HCT116 (cell line): ENCODE data around the gene ARFGEF3. TPM values are rescaled to one million over a fixed set of nuclear protein-coding genes. Genes with fewer than 3 reads are reported as not detected.

Experiments used
- ATAC-seq: fragments of 200-7000 bp; cut with Tn5 transposase; 2 replicates; pipeline ENCODE4 v1.9.1; 2020; ENCODE audit warnings: mild to moderate bottlenecking, moderate library complexity
- BruUV-seq: library from RNA; stranded (reverse); fragments of 400-500 nt; replicated peaks from 2 replicates; lab custom pipeline; 2021; lab: Mats Ljungman, UMichigan
- CTCF ChIA-PET: fragments of 300-600 bp; sonication (Branson Sonifier 250); formaldehyde crosslinking; loops from one replicate; lab custom pipeline; 2021; ENCODE audit warnings: antibody characterized with exemption; lab: Charles Lee
- POLR2A ChIA-PET: fragments of 300-600, 350-600 bp; sonication (Branson Sonifier 250); formaldehyde crosslinking; loops from one replicate; lab custom pipeline; 2021; ENCODE audit warnings: antibody characterized with exemption; lab: Charles Lee
- RAD21 ChIA-PET, 2 experiments: fragments of 300-600 bp; sonication (Branson Sonifier 250); formaldehyde crosslinking; loops; one replicate each; lab custom pipeline; 2023; ENCODE audit warnings: low total read pairs in 2 of 2; ENCODE audit not compliant: uncharacterized antibody in 2 of 2, unreplicated experiment in 2 of 2, low non-redundant PET in 1 of 2; lab: Charles Lee
- DNase-seq: peaks from one replicate; pipeline ENCODE4 v3.0.0-alpha.2; 2010; ENCODE audit warnings: low read depth, low spot score
- H2AFZ ChIP-seq: fragments of 200-600 bp; shearing (Covaris generic), sonication (generic); 2 replicates; pipeline ENCODE4 v1.6.1; 2017; ENCODE audit warnings: low read depth, mixed run types, mixed read lengths, antibody characterized with exemption, low read length; ENCODE audit not compliant: poor library complexity, severe bottlenecking
- H3K27ac ChIP-seq: 2 replicates; pipeline ENCODE4 v1.5.1; 2012; ENCODE audit warnings: low read depth, low read length
- H3K27me3 ChIP-seq: fragments of 200-600 bp; sonication (generic); 2 replicates; pipeline ENCODE4 v1.6.1; 2016; ENCODE audit warnings: mixed run types, low read length, mixed read lengths; ENCODE audit not compliant: insufficient read depth
- H3K36me3 ChIP-seq, 2 experiments: fragments of 200-500 bp in 1 of 2; fragments of 200-600 bp in 1 of 2; sonication (Bioruptor generic) in 1 of 2; sonication (generic) in 1 of 2; 2 replicates each; pipeline versions ENCODE4 v1.5.1 to v1.6.1; 2014 to 2016; ENCODE audit warnings: low read length in 2 of 2, inconsistent platforms in 1 of 2, mixed read lengths in 1 of 2, mixed run types in 1 of 2; ENCODE audit not compliant: insufficient read depth in 2 of 2, control insufficient read depth in 1 of 2
- H3K4me1 ChIP-seq, 2 experiments: fragments of 200-600 bp in 1 of 2; sonication (generic) in 1 of 2; 2 replicates each; pipeline versions ENCODE4 v1.5.1 to v1.6.1; 2012 to 2017; ENCODE audit warnings: low read length in 2 of 2, inconsistent platforms in 1 of 2, mild to moderate bottlenecking in 1 of 2, mixed read lengths in 1 of 2, mixed run types in 1 of 2, moderate library complexity in 1 of 2; ENCODE audit not compliant: insufficient read depth in 2 of 2, control insufficient read depth in 1 of 2
- H3K4me2 ChIP-seq: fragments of 200-600 bp; sonication (generic); 2 replicates; pipeline ENCODE4 v1.6.1; 2017; ENCODE audit warnings: mixed run types, low read length, mixed read lengths
- H3K4me3 ChIP-seq, 2 experiments: fragments of 200-600 bp in 1 of 2; sonication (generic) in 1 of 2; replicated peaks in 1 of 2; 2 replicates each; pipeline ENCODE4 v1.5.1; 2011 to 2016; ENCODE audit warnings: low read length in 2 of 2, control low read depth in 1 of 2, low read depth in 1 of 2, mild to moderate bottlenecking in 1 of 2, mixed read lengths in 1 of 2, mixed run types in 1 of 2
- H3K79me2 ChIP-seq: fragments of 200-600 bp; sonication (generic); 2 replicates; pipeline ENCODE4 v1.6.1; 2017; ENCODE audit warnings: mild to moderate bottlenecking, mixed run types, low read length, moderate library complexity, mixed read lengths; ENCODE audit not compliant: insufficient read depth
- H3K9ac ChIP-seq: fragments of 200-600 bp; sonication (generic); 2 replicates; pipeline ENCODE4 v1.6.1; 2016; ENCODE audit warnings: low read length, mixed read lengths
- H3K9me2 ChIP-seq: fragments of 200-600 bp; sonication (generic), shearing (Covaris generic); 2 replicates; pipeline ENCODE4 v1.6.1; 2017; ENCODE audit warnings: mixed run types, mild to moderate bottlenecking, moderate library complexity; ENCODE audit not compliant: insufficient read depth
- H3K9me3 ChIP-seq, 2 experiments: fragments of 200-500 bp in 1 of 2; fragments of 200-600 bp in 1 of 2; sonication (Bioruptor generic) in 1 of 2; sonication (generic) in 1 of 2; 2 replicates each; pipeline ENCODE4 v1.6.1; 2014 to 2017; ENCODE audit warnings: low read length in 2 of 2, mixed read lengths in 2 of 2, inconsistent platforms in 1 of 2, low read depth in 1 of 2, mild to moderate bottlenecking in 1 of 2, mixed run types in 1 of 2, moderate library complexity in 1 of 2; ENCODE audit not compliant: control insufficient read depth in 1 of 2, insufficient read depth in 1 of 2
- H4K20me1 ChIP-seq: fragments of 200-600 bp; sonication (generic), shearing (Covaris generic); 2 replicates; pipeline ENCODE4 v1.6.1; 2017; ENCODE audit warnings: mixed run types, mild to moderate bottlenecking, moderate library complexity; ENCODE audit not compliant: insufficient read depth
- ATF3 ChIP-seq: IDR thresholded peaks from 2 replicates; pipeline ENCODE4 v1.6.1; 2012
- CBX3 ChIP-seq: IDR thresholded peaks from 2 replicates; pipeline ENCODE4 v1.6.1; 2012; ENCODE audit warnings: low read depth
- CEBPB ChIP-seq: IDR thresholded peaks from 2 replicates; pipeline ENCODE4 v1.6.1; 2012; ENCODE audit warnings: low read depth
- CTCF ChIP-seq, 3 experiments: fragments of 200-600 bp in 1 of 3; sonication (generic) in 1 of 3; IDR thresholded peaks in 2 of 3; conservative IDR thresholded peaks in 1 of 3; 2 replicates each; pipeline ENCODE4 v1.5.1; 2012 to 2017; ENCODE audit warnings: low read depth in 2 of 3, low read length in 2 of 3, antibody characterized with exemption in 1 of 3, borderline replicate concordance in 1 of 3, control low read depth in 1 of 3, mild to moderate bottlenecking in 1 of 3, mixed read lengths in 1 of 3, mixed run types in 1 of 3, moderate library complexity in 1 of 3; ENCODE audit not compliant: insufficient read depth in 1 of 3
- EGR1 ChIP-seq: IDR thresholded peaks from 2 replicates; pipeline ENCODE4 v1.6.1; 2012; ENCODE audit warnings: low read depth
- ELF1 ChIP-seq: IDR thresholded peaks from 2 replicates; pipeline ENCODE4 v1.6.1; 2012; ENCODE audit warnings: low read depth, borderline replicate concordance
- EZH2 ChIP-seq: fragments of 200-600 bp; sonication (generic); IDR thresholded peaks from 2 replicates; pipeline ENCODE4 v1.6.1; 2017; ENCODE audit warnings: antibody characterized with exemption, mixed run types
- EZH2phosphoT487 ChIP-seq: fragments of 200-600 bp; IDR thresholded peaks from 2 replicates; pipeline ENCODE4 v1.6.1; 2018; ENCODE audit warnings: antibody characterized with exemption, borderline replicate concordance
- FOSL1 ChIP-seq: IDR thresholded peaks from 2 replicates; pipeline ENCODE4 v1.6.1; 2012; ENCODE audit warnings: low read depth
- JUND ChIP-seq: IDR thresholded peaks from 2 replicates; pipeline ENCODE4 v1.6.1; 2012
- POLR2A ChIP-seq: IDR thresholded peaks from 2 replicates; pipeline ENCODE4 v1.7.0; 2011; ENCODE audit warnings: borderline replicate concordance; ENCODE audit not compliant: insufficient read depth, insufficient read length; ENCODE audit errors: extremely low read depth
- POLR2AphosphoS5 ChIP-seq: IDR thresholded peaks from 2 replicates; pipeline ENCODE4 v1.6.1; 2011; ENCODE audit warnings: mild to moderate bottlenecking, low read depth, low read length, moderate library complexity
- RAD21 ChIP-seq: IDR thresholded peaks from 2 replicates; pipeline ENCODE4 v1.6.1; 2012; ENCODE audit warnings: low read depth, mild to moderate bottlenecking
- REST ChIP-seq: IDR thresholded peaks from 2 replicates; pipeline ENCODE4 v1.6.1; 2012; ENCODE audit warnings: low read depth
- SP1 ChIP-seq: IDR thresholded peaks from 2 replicates; pipeline ENCODE4 v1.6.1; 2012; ENCODE audit warnings: low read depth
- SRF ChIP-seq: IDR thresholded peaks from 2 replicates; pipeline ENCODE4 v1.6.1; 2012; ENCODE audit warnings: low read depth
- TCF7L2 ChIP-seq: IDR thresholded peaks from 2 replicates; pipeline ENCODE4 v1.7.0; 2011; ENCODE audit warnings: borderline replicate concordance, inconsistent platforms; ENCODE audit not compliant: insufficient read depth, insufficient read length; ENCODE audit errors: extremely low read depth
- YY1 ChIP-seq: IDR thresholded peaks from 2 replicates; pipeline ENCODE4 v1.6.1; 2011; ENCODE audit warnings: low read length, low read depth, moderate library complexity, mild to moderate bottlenecking; ENCODE audit not compliant: insufficient replicate concordance; ENCODE audit errors: extremely low read depth
- ZBTB33 ChIP-seq: IDR thresholded peaks from 2 replicates; pipeline ENCODE4 v1.6.1; 2011; ENCODE audit warnings: mild to moderate bottlenecking, low read length, moderate library complexity; ENCODE audit not compliant: insufficient replicate concordance; ENCODE audit errors: extremely low read depth
- ZNF274 ChIP-seq: fragments of 200-500 bp; sonication (Bioruptor generic); IDR thresholded peaks from 2 replicates; pipeline ENCODE4 v1.6.1; 2014; ENCODE audit warnings: mild to moderate bottlenecking, low read depth, low read length, inconsistent platforms
- intact Hi-C: fragments of 100-400 bp; cut with micrococcal nuclease; formaldehyde crosslinking; loops from 2 replicates; pipeline ENCODE4 v1.10.0; 2022
- total RNA-seq: library from RNA; stranded (reverse); gene quantifications from one replicate; pipeline ENCODE4 v1.2.1, GENCODE V29; 2021; ENCODE audit not compliant: unreplicated experiment

Gene ARFGEF3
- total RNA-seq, 1 experiment from 2014 or later, result 3.8 TPM

GRCh38 chr6:138155443-138155842, 6.3 kb upstream of the ARFGEF3 start:
- no peak overlapping the region for H3K27ac ChIP-seq
- RAD21 ChIA-PET, result no interaction called here
- POLR2A ChIA-PET, result no interaction called here
- H4K20me1 ChIP-seq, result no peaks in the 10 kb centered on the region
- no peak for ATAC-seq
- CTCF ChIA-PET, result no interaction called here
- H3K79me2 ChIP-seq, result no peaks in the 10 kb centered on the region
- H3K4me1 ChIP-seq, result no peaks in the 10 kb centered on the region
- no peaks in the 10 kb centered on the region for H3K9me2 ChIP-seq
- H3K36me3 ChIP-seq, result no peaks in the 10 kb centered on the region
- BruUV-seq, result no TSS peak
- no peak for DNase-seq
- H3K4me2 ChIP-seq, result no peak overlapping the region
- no peak overlapping the region for H2AFZ ChIP-seq
- no peak overlapping the region for H3K9ac ChIP-seq
- H3K9me3 ChIP-seq, result no peaks in the 10 kb centered on the region; a peak in 1 of 4 replicates
- intact Hi-C loops, result no loop called here
- no peak overlapping the region for H3K4me3 ChIP-seq
- TF ChIP-seq CTCF (IDR thresholded peaks at IDR 0.05 in 2 of 3, conservative IDR thresholded peaks at IDR 0.05 in 1 of 3; ENCODE audit: borderline replicate concordance in 1 of 3, insufficient read depth in 1 of 3, low read depth in 2 of 3, low read length in 2 of 3) (no peak), YY1 (no peak), EGR1 (no peak), EZH2 (no peak), JUND (no peak), CBX3 (no peak), POLR2A (no peak), FOSL1 (no peak), ELF1 (no peak), ATF3 (no peak), POLR2AphosphoS5 (no peak), RAD21 (no peak), EZH2phosphoT487 (no peak), ZBTB33 (no peak), TCF7L2 (no peak), ZNF274 (no peak), SP1 (no peak), CEBPB (no peak), SRF (no peak), REST (no peak)
- H3K27me3 ChIP-seq, result no peaks in the 10 kb centered on the region
